H1 (cell line): ENCODE data around the gene OR14I1. TPM values are rescaled to one million over a fixed set of nuclear protein-coding genes. Genes with fewer than 3 reads are reported as not detected.

Experiments
- CTCF ChIA-PET: fragments of 300-600 bp; sonication (Branson Sonifier 250); formaldehyde crosslinking; loops from one replicate; lab custom pipeline; 2021; ENCODE audit not compliant: partially characterized antibody; lab: Charles Lee
- POLR2A ChIA-PET: fragments of 300-600 bp; sonication (Branson Sonifier 250); formaldehyde crosslinking; loops from one replicate; lab custom pipeline; 2021; ENCODE audit warnings: inconsistent platforms; ENCODE audit not compliant: partially characterized antibody; lab: Charles Lee
- DNase-seq, 2 experiments: peaks; one replicate each; pipeline versions ENCODE4 v3.0.0 to v3.0.0-alpha.2; 2010 to 2022; ENCODE audit warnings: low spot score in 2 of 2, low read depth in 1 of 2, mixed read lengths in 1 of 2
- FAIRE-seq: peaks from 2 replicates; lab custom pipeline; 2011; peaks lifted over from hg19 to GRCh38; lab: Jason Lieb, UNC
- H2AFZ ChIP-seq: 2 replicates; pipeline ENCODE4 v1.8.1; 2012; ENCODE audit warnings: low read length, inconsistent platforms
- H2AK5ac ChIP-seq: 2 replicates; pipeline ENCODE4 v1.6.1; 2013; ENCODE audit warnings: low read depth, low read length
- H2BK120ac ChIP-seq: replicated peaks from 2 replicates; pipeline ENCODE3; 2013; ENCODE audit warnings: low read depth, low read length, inconsistent platforms
- H2BK12ac ChIP-seq: 2 replicates; pipeline ENCODE4 v1.6.1; 2013; ENCODE audit warnings: low read depth, low read length
- H2BK15ac ChIP-seq: 2 replicates; pipeline ENCODE4 v1.6.1; 2013; ENCODE audit warnings: low read length
- H2BK20ac ChIP-seq: 2 replicates; pipeline ENCODE4 v1.6.1; 2013; ENCODE audit warnings: low read length
- H2BK5ac ChIP-seq: 2 replicates; pipeline ENCODE4 v1.6.1; 2013; ENCODE audit warnings: low read depth, low read length
- H3K14ac ChIP-seq: 2 replicates; pipeline ENCODE4 v1.6.1; 2013; ENCODE audit warnings: inconsistent platforms; ENCODE audit not compliant: insufficient read length
- H3K18ac ChIP-seq: 2 replicates; pipeline ENCODE4 v1.6.1; 2013; ENCODE audit warnings: low read length; ENCODE audit errors: extremely low read depth
- H3K23ac ChIP-seq: 2 replicates; pipeline ENCODE4 v1.6.1; 2013; ENCODE audit warnings: inconsistent platforms; ENCODE audit not compliant: insufficient read length
- H3K23me2 ChIP-seq: 2 replicates; pipeline ENCODE4 v1.6.1; 2013; ENCODE audit warnings: low read depth, low read length
- H3K27ac ChIP-seq: 2 replicates; pipeline ENCODE4 v1.6.1; 2011; ENCODE audit warnings: low read depth, low read length, inconsistent platforms
- H3K27me3 ChIP-seq, 4 experiments: replicated peaks in 1 of 4; 1 replicate in 1 of 4; 2 replicates in 3 of 4; pipeline versions ENCODE4 v1.6.1 to v1.8.1; 2011 to 2013; ENCODE audit warnings: low read length in 3 of 4, mild to moderate bottlenecking in 3 of 4, inconsistent platforms in 2 of 4, mixed read lengths in 2 of 4, moderate library complexity in 1 of 4; ENCODE audit not compliant: control insufficient read depth in 3 of 4, insufficient read depth in 3 of 4; ENCODE audit errors: extremely low read depth in 1 of 4
- H3K36me3 ChIP-seq, 4 experiments: 2 replicates each; pipeline versions ENCODE4 v1.6.1 to v1.8.1; 2011 to 2013; ENCODE audit warnings: mild to moderate bottlenecking in 4 of 4, low read length in 3 of 4, moderate library complexity in 2 of 4, control low read depth in 1 of 4, inconsistent platforms in 1 of 4; ENCODE audit not compliant: insufficient read depth in 4 of 4, control insufficient read depth in 2 of 4
- H3K4ac ChIP-seq: replicated peaks from 2 replicates; pipeline ENCODE3; 2013; ENCODE audit warnings: low read length, low read depth, mixed read lengths, inconsistent platforms; ENCODE audit not compliant: insufficient read length
- H3K4me1 ChIP-seq, 4 experiments: replicated peaks in 1 of 4; 1 replicate in 1 of 4; 2 replicates in 3 of 4; pipeline versions ENCODE4 v1.6.1 to v1.8.1; 2011 to 2013; ENCODE audit warnings: low read length in 3 of 4, inconsistent platforms in 2 of 4, mixed read lengths in 1 of 4; ENCODE audit not compliant: insufficient read depth in 4 of 4, control insufficient read depth in 3 of 4
- H3K4me2 ChIP-seq, 2 experiments: 2 replicates each; pipeline versions ENCODE4 v1.6.1 to v1.8.1; 2011 to 2013; ENCODE audit warnings: low read depth in 2 of 2, low read length in 2 of 2, control low read depth in 1 of 2, inconsistent platforms in 1 of 2, mild to moderate bottlenecking in 1 of 2; ENCODE audit not compliant: insufficient read depth in 1 of 2
- H3K4me3 ChIP-seq, 4 experiments: fragments of 200-600, 300-600 bp in 1 of 4; sonication (generic), shearing (Covaris generic), sonication (Bioruptor Twin) in 1 of 4; 2 replicates each; pipeline versions ENCODE4 v1.5.1 to v1.8.1; 2011 to 2016; ENCODE audit warnings: low read length in 4 of 4, low read depth in 3 of 4, control low read depth in 2 of 4, inconsistent platforms in 2 of 4, mild to moderate bottlenecking in 2 of 4, mixed read lengths in 1 of 4, moderate library complexity in 1 of 4; ENCODE audit not compliant: insufficient read depth in 2 of 4; ENCODE audit errors: extremely low read depth in 1 of 4
- H3K56ac ChIP-seq: replicated peaks from 2 replicates; pipeline ENCODE3; 2013; ENCODE audit warnings: low read depth, mild to moderate bottlenecking, mixed read lengths, low read length, inconsistent platforms; ENCODE audit not compliant: insufficient read length
- H3K79me1 ChIP-seq: 2 replicates; pipeline ENCODE4 v1.6.1; 2013; ENCODE audit warnings: low read depth, low read length, control low read depth
- H3K79me2 ChIP-seq, 2 experiments: 2 replicates each; pipeline versions ENCODE4 v1.6.1 to v1.8.1; 2012 to 2013; ENCODE audit warnings: low read length in 2 of 2, mild to moderate bottlenecking in 2 of 2, inconsistent platforms in 1 of 2; ENCODE audit not compliant: insufficient read depth in 2 of 2, control insufficient read depth in 1 of 2
- H3K9ac ChIP-seq, 4 experiments: replicated peaks in 1 of 4; 1 replicate in 1 of 4; 2 replicates in 3 of 4; pipeline versions ENCODE4 v1.6.1 to v1.8.1; 2011 to 2013; ENCODE audit warnings: low read depth in 3 of 4, low read length in 3 of 4, control low read depth in 2 of 4, mild to moderate bottlenecking in 2 of 4, moderate library complexity in 2 of 4, inconsistent platforms in 1 of 4; ENCODE audit errors: extremely low read depth in 1 of 4
- H3K9me3 ChIP-seq, 2 experiments: 2 replicates each; pipeline versions ENCODE4 v1.6.1 to v1.8.1; 2012 to 2013; ENCODE audit warnings: mild to moderate bottlenecking in 2 of 2, moderate library complexity in 2 of 2, control low read depth in 1 of 2, inconsistent platforms in 1 of 2, low read depth in 1 of 2, low read length in 1 of 2, mixed read lengths in 1 of 2; ENCODE audit not compliant: insufficient read depth in 2 of 2
- H4K20me1 ChIP-seq, 2 experiments: replicated peaks in 1 of 2; 2 replicates each; pipeline versions ENCODE3 to v1.8.1; 2011 to 2013; ENCODE audit warnings: inconsistent platforms in 2 of 2, low read length in 2 of 2, mild to moderate bottlenecking in 1 of 2; ENCODE audit not compliant: insufficient read depth in 2 of 2, control insufficient read depth in 1 of 2
- H4K5ac ChIP-seq: 2 replicates; pipeline ENCODE4 v1.6.1; 2013; ENCODE audit warnings: low read length, low read depth, mixed read lengths, inconsistent platforms; ENCODE audit not compliant: insufficient read length
- H4K8ac ChIP-seq: 2 replicates; pipeline ENCODE4 v1.8.0; 2013; ENCODE audit warnings: mild to moderate bottlenecking, moderate library complexity, low read length, inconsistent platforms; ENCODE audit not compliant: insufficient read depth; ENCODE audit errors: extremely low read depth
- H4K91ac ChIP-seq: replicated peaks from 2 replicates; pipeline ENCODE3; 2013; ENCODE audit warnings: low read length, mixed read lengths, inconsistent platforms; ENCODE audit not compliant: insufficient read length
- EZH2 ChIP-seq: fragments of 200-600 bp; sonication (generic); IDR thresholded peaks from 2 replicates; pipeline ENCODE4 v1.7.1; 2012; ENCODE audit warnings: low read depth, mild to moderate bottlenecking, moderate library complexity, low read length, inconsistent platforms; ENCODE audit not compliant: severe bottlenecking
- WGBS, 2 experiments: shearing (Covaris generic) in 1 of 2; methylation state at CpG; one replicate each; pipeline versions ENCODE4 v1.1.6 to v1.1.7; 2013 to 2015; ENCODE audit warnings: low lambda C conversion rate in 2 of 2, mixed read lengths in 2 of 2, inconsistent platforms in 1 of 2, low coverage in 1 of 2, missing lambda C conversion rate in 1 of 2; ENCODE audit not compliant: insufficient replicate concordance in 2 of 2, insufficient coverage in 1 of 2, insufficient read length in 1 of 2; ENCODE audit errors: extremely low coverage in 1 of 2, missing lambda C conversion rate in 1 of 2; 5-methylcytosine and 5-hydroxymethylcytosine counted together
- polyA plus RNA-seq, 7 experiments: library from polyadenylated mRNA; depleted of rRNA in 3 of 7; stranded (reverse) in 5 of 7; unstranded in 2 of 7; fragments of >200 nt in 5 of 7; fragments of 200-250 nt in 2 of 7; gene quantifications; 1 replicate in 5 of 7; 2 replicates in 1 of 7; 4 replicates in 1 of 7; pipeline versions ENCODE4 v1.2.1 to v1.2.3, GENCODE V29; 2011 to 2013; ENCODE audit warnings: missing spikeins in 2 of 7, mixed read lengths in 2 of 7
- total RNA-seq: library from RNA; stranded (reverse); fragmentation: NEBNext Ultra II Directional; extraction: Animal tissue kit (Norgen Biotek cat#: 25700); gene quantifications from 2 replicates; pipeline ENCODE4 v1.2.1, GENCODE V29; 2021

OR14I1 gene
- total and polyA plus RNA-seq, 2 of the 8 experiments (the other 6 are each of a cell fraction or from before 2014, with no cell fraction given), result not detected

- no peak overlapping the region for H3K4me2 ChIP-seq
- no peak overlapping the region for H3K23ac ChIP-seq
- no peak overlapping the region for H3K14ac ChIP-seq
- no peak overlapping the region for H4K8ac ChIP-seq
- no peak overlapping the region for H2BK12ac ChIP-seq
- H3K9ac ChIP-seq, result no peak overlapping the region
- no peaks in the 10 kb centered on the region for H3K23me2 ChIP-seq
- peaks cover 25 to 52% of the 10 kb centered on the region in 2 experiments for H3K9me3 ChIP-seq
- H3K27me3 ChIP-seq, result no peaks in the 10 kb centered on the region
- no peak overlapping the region for H3K18ac ChIP-seq
- POLR2A ChIA-PET, result no interaction called here
- no peak overlapping the region for H2AK5ac ChIP-seq
- FAIRE-seq (no peak), DNase-seq (no peak)
- H2BK120ac ChIP-seq, result no peak overlapping the region
- WGBS, 2 experiments, result 89% methylated on average over 1 of the region's 1 CpG; no CpG with 5 or more reads in 1 of the 2 experiments
- no peaks in the 10 kb centered on the region for H3K36me3 ChIP-seq
- H4K91ac ChIP-seq, result no peak overlapping the region
- H4K5ac ChIP-seq, result no peak overlapping the region
- H2AFZ ChIP-seq, result no peak overlapping the region
- no peak for TF ChIP-seq EZH2
- no peaks in the 10 kb centered on the region for H3K79me1 ChIP-seq
- H3K4me1 ChIP-seq, result no peaks in the 10 kb centered on the region
- CTCF ChIA-PET, result no interaction called here
- H4K20me1 ChIP-seq, result no peaks in the 10 kb centered on the region
- no peak overlapping the region for H2BK15ac ChIP-seq
- H3K27ac ChIP-seq, result no peak overlapping the region
- H3K4me3 ChIP-seq, result no peak overlapping the region
- H3K56ac ChIP-seq, result no peak overlapping the region
- no peak overlapping the region for H2BK5ac ChIP-seq
- no peaks in the 10 kb centered on the region for H3K79me2 ChIP-seq
- no peak overlapping the region for H2BK20ac ChIP-seq
- H3K4ac ChIP-seq, result no peak overlapping the region
These were observed 32.6 kb downstream of the OR14I1 start for GRCh38 chr1:248670003-248670402.
